ENCODE results near the gene PTPA. TPM values are rescaled to one million over a fixed set of nuclear protein-coding genes. Genes with fewer than 3 reads are reported as not detected.
A peak's percentile ranks its signal among the peaks of the same experiment; 100 is the strongest.

PTPA gene
- total and polyA plus RNA-seq, 9 of the 15 experiments (the other 6 are each of a cell fraction or from before 2014, with no cell fraction given), result 1.7 to 121 (median 72.6) TPM

DNA sequence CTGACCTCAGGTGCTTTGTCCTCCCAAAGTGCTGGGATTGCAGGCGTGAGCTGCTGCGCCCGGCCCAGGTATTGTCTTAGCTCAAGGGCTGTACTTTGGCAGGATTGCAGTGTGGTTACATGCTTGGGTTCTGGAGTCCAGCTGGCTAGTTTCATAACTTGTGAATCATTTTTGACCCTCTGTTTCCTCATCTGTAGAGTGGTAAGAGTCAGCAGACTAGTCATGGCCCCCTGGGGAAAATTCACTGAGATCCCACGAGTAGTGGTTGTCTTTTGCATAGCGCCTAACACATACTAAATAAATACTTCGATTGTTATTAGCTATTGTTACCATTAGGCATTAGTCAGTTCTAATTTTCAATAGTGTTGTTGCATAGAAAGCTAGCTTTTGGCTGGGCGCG, 14.3 kb downstream of the PTPA start (continued):
- TF ChIP-seq SRSF3 (IDR thresholded peaks at IDR 0.05; ENCODE audit: insufficient read depth, low read length), result no peak
- TF ChIP-seq RCOR1 (IDR thresholded peaks at IDR 0.05; ENCODE audit: borderline replicate concordance in 1 of 2, low read depth in 2 of 2, low read length in 2 of 2), result no peak
- no peak for TF ChIP-seq HMG20A (CRISPR knock-in tag; conservative IDR thresholded peaks at IDR 0.05)
- TF ChIP-seq BHLHE40 (IDR thresholded peaks at IDR 0.05; ENCODE audit: low read length), result no peak
- TF ChIP-seq NBN (IDR thresholded peaks at IDR 0.05; ENCODE audit: low read depth), result no peak
- TF ChIP-seq GATAD2B (IDR thresholded peaks at IDR 0.05; ENCODE audit: borderline replicate concordance), result no peak
- no peak for TF ChIP-seq MBD2 (IDR thresholded peaks at IDR 0.05; ENCODE audit: borderline replicate concordance, low read depth)
- TF ChIP-seq ASH1L (IDR thresholded peaks at IDR 0.05; ENCODE audit: borderline replicate concordance, low read depth, partially characterized antibody), result no peak

DNA sequence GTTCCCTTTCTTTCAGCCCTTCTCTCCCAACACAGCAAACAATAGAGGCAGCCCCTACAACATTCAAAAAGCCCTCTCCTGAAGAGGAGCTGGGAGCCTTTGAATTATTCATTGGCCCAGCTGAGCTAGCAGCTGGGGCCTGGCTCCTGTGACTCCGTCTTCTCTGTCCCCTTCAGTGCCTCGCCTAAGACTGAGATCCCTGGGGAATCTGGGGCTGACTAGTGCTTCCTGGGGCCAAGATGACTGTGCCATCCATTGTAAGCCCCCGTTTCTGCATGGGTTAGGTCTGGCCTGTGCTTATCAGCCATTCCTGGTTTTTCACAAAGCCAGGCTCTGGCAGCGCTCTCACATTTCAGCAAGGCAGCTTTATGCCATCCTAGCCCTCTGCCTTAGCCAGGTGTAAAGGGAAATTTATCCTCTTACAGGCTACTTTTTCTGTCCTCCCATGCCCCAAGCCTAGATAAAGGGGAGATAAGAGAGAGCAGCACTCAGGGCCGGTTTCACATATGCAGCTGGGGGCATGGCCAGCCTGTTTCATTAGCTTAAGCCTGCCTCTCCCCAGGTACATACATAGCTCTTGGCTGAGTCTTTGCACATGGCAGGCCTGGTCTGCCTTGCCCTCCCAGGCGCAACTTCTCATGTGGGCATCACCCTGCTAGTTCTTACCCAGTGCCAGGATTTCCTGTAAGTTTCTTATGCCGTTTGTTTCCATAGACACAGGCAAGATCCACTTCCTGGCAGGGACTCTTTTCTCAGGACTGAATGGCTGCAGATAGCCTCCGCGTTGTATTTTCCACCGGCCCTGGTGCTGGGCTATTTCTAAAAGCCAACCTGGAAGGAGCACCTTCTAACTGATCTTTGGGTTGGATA, 15.8 kb downstream of the PTPA start:
- H3K4me2 ChIP-seq (ENCODE audit: insufficient read depth, low read length), result no peak overlapping the region
- 89% methylated on average over 10 of the region's 10 CpGs for WGBS (ENCODE audit: insufficient coverage, low coverage, missing lambda C conversion rate)
- DNase-seq (ENCODE audit: extremely low read depth in 1 of 4, low spot score in 3 of 4), result no peak
- no peak overlapping the region for H3K27ac ChIP-seq (ENCODE audit: extremely low read depth, low read depth, low read length)
- TF ChIP-seq, protein P1, sequence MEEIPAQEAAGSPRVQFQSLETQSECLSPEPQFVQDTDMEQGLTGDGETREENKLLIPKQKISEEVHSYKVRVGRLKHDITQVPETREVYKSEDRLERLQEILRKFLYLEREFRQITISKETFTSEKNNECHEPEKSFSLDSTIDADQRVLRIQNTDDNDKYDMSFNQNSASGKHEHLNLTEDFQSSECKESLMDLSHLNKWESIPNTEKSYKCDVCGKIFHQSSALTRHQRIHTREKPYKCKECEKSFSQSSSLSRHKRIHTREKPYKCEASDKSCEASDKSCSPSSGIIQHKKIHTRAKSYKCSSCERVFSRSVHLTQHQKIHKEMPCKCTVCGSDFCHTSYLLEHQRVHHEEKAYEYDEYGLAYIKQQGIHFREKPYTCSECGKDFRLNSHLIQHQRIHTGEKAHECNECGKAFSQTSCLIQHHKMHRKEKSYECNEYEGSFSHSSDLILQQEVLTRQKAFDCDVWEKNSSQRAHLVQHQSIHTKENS (CRISPR knock-in tag; IDR thresholded peaks at IDR 0.05), result no peak
- no peak for TF ChIP-seq MTA3 (IDR thresholded peaks at IDR 0.05; ENCODE audit: borderline replicate concordance)
- no peak for TF ChIP-seq PTTG1 (tag; IDR thresholded peaks at IDR 0.05; ENCODE audit: low read depth)
- TF ChIP-seq, protein P2, sequence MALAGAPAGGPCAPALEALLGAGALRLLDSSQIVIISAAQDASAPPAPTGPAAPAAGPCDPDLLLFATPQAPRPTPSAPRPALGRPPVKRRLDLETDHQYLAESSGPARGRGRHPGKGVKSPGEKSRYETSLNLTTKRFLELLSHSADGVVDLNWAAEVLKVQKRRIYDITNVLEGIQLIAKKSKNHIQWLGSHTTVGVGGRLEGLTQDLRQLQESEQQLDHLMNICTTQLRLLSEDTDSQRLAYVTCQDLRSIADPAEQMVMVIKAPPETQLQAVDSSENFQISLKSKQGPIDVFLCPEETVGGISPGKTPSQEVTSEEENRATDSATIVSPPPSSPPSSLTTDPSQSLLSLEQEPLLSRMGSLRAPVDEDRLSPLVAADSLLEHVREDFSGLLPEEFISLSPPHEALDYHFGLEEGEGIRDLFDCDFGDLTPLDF (CRISPR knock-in tag; IDR thresholded peaks at IDR 0.05), result no peak
- TF ChIP-seq PHB (CRISPR knock-in tag; IDR thresholded peaks at IDR 0.05), result no peak
- TF ChIP-seq CXXC5 (CRISPR knock-in tag; IDR thresholded peaks at IDR 0.05), result no peak
- no peak overlapping the region for H2AFZ ChIP-seq (ENCODE audit: low read depth, low read length)
- H3K4me1 ChIP-seq (replicated peaks in 1 of 2; ENCODE audit: control insufficient read depth in 2 of 2, insufficient read depth in 2 of 2, low read length in 2 of 2), result peaks cover 0 to 6% of the 10 kb centered on the region in 2 experiments; a peak in 3 of 5 replicates
- H3K9me1 ChIP-seq (ENCODE audit: control insufficient read depth, insufficient read depth, low read length), result no peaks in the 10 kb centered on the region
- no peaks in the 10 kb centered on the region for H4K20me1 ChIP-seq (replicated peaks; ENCODE audit: control insufficient read depth, insufficient read depth, low read length)
- peak overlapping the region in 1 of 2 experiments; percentile 15; a peak in 1 of 4 replicates for H3K9ac ChIP-seq (ENCODE audit: insufficient read depth in 1 of 2, low read depth in 2 of 2, low read length in 2 of 2)
- peak; percentile 19 for FAIRE-seq
- no peaks in the 10 kb centered on the region; the same call in 2 of the 3 replicates for H3K79me2 ChIP-seq (ENCODE audit: control insufficient read depth, insufficient read depth, low read length)
- in situ Hi-C loops (cut with MboI) (no loop called here), intact Hi-C loops (cut with micrococcal nuclease) (no loop called here)
- no TSS peak for BruUV-seq (replicated peaks)
- POLR2A ChIA-PET, result interaction anchor here (0.6 to 5.2 kb wide), 4 partner anchors 12 to 982 kb away, joined by 3 to 35 read pairs (median 4); no protein-coding TSS in a partner anchor
- no peak for ATAC-seq
- peaks cover 72% of the 10 kb centered on the region for H3K36me3 ChIP-seq (ENCODE audit: control insufficient read depth, insufficient read depth, low read length)
- no peaks in the 10 kb centered on the region for H3K27me3 ChIP-seq (ENCODE audit: control insufficient read depth in 2 of 2, insufficient read depth in 2 of 2, low read length in 2 of 2)
- H3K9me3 ChIP-seq (replicated peaks; ENCODE audit: control insufficient read depth, insufficient read depth, low read depth, low read length), result no peaks in the 10 kb centered on the region
- H3K4me3 ChIP-seq, result no peak overlapping the region
- CTCF ChIA-PET (ENCODE audit: low intra/inter-chr PET ratio), result no interaction called here
